GM12864 (cell line): ENCODE data around the gene PFKM.

Experiments used
- DNase-seq: peaks from one replicate; pipeline ENCODE4 v3.0.0-alpha.2; 2011; ENCODE audit warnings: low read depth
- H3K4me3 ChIP-seq: 2 replicates; pipeline ENCODE4 v1.5.1; 2011; ENCODE audit warnings: mild to moderate bottlenecking, low read depth, low read length, control low read depth
- TF ChIP-seq, protein P1 (sequence below): IDR thresholded peaks from 2 replicates; pipeline ENCODE4 v1.5.1; 2011; ENCODE audit warnings: low read depth, mild to moderate bottlenecking, moderate library complexity, low read length, control low read depth, inconsistent platforms; ENCODE audit errors: missing control alignments

PFKM gene

DNA sequence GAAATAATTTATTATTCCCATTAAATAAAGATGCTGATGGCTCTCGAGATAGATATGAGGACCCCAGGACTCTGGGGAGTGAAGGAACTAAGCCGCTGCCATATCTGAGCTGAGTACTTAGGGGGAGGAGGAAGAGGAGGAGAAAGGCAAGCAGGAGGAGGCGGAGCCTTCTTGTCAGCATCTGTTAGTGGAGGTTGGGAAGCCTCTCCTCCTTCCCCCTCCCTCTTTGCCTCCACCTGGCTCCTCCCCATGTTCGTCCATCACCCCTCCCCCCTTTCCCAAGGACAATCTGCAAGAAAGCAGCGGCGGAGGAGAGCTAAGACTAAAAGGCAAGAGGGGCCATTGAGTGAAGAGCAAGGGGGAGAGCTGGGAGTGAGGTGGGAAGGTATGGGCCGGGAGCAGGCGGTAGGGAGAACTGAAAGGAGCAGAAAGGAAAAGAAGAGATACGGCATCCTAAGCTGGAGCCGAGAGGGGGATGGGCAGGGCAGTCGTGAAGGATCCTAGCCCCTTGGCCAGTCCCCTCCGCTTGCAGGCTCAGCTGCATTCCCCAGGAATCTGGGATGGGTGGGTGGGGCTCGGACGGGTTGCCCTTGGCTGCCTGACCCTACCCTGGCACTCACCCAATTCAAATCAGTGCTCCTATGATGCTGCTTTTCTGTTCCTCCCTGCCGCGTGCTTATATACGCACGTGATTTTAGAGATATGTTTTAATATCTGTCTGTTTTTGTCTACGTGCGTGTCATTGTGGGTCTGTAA, at the start of gene PFKM:
Gene PFKM, plus strand, starts transcription at position 287 of the 756 bp plus-strand sequence. CDS start 3,411 bp downstream, outside the sequence.
- peak within 1 kb of the TSS; percentile 86 for H3K4me3 ChIP-seq
- TF ChIP-seq, protein P1, sequence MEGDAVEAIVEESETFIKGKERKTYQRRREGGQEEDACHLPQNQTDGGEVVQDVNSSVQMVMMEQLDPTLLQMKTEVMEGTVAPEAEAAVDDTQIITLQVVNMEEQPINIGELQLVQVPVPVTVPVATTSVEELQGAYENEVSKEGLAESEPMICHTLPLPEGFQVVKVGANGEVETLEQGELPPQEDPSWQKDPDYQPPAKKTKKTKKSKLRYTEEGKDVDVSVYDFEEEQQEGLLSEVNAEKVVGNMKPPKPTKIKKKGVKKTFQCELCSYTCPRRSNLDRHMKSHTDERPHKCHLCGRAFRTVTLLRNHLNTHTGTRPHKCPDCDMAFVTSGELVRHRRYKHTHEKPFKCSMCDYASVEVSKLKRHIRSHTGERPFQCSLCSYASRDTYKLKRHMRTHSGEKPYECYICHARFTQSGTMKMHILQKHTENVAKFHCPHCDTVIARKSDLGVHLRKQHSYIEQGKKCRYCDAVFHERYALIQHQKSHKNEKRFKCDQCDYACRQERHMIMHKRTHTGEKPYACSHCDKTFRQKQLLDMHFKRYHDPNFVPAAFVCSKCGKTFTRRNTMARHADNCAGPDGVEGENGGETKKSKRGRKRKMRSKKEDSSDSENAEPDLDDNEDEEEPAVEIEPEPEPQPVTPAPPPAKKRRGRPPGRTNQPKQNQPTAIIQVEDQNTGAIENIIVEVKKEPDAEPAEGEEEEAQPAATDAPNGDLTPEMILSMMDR: no peak
- DNase-seq: peak; percentile 86

DNA sequence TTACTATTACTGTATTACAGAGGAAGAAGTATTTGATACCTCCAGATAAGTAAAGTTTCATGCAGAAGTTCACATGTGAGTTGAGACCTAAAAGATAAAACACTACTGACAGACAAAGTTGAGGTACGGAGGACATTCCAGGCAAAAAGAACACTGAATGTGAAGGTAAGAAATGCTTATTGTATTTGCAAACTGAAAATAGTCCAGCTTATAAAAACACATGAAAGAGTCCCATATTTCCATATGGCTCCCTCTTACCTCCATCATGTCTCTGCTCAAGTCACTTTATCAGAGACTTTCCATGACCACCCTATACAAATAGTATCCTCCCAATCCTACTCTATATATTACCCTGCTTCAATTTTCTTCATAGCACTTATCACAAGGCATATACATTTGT, 49.1 kb upstream of the PFKM start:
- TF ChIP-seq, protein P1: no peak
- DNase-seq: no peak
- H3K4me3 ChIP-seq: no peak overlapping the region

GRCh38 chr12:48070731-48071130, 48.4 kb upstream of the PFKM start:
- H3K4me3 ChIP-seq: no peak overlapping the region
- no peak for DNase-seq
- TF ChIP-seq, protein P1: no peak

GRCh38 chr12:48071808-48072207, 47.4 kb upstream of the PFKM start:
- no peak overlapping the region for H3K4me3 ChIP-seq
- DNase-seq: no peak
- TF ChIP-seq, protein P1: no peak

DNA sequence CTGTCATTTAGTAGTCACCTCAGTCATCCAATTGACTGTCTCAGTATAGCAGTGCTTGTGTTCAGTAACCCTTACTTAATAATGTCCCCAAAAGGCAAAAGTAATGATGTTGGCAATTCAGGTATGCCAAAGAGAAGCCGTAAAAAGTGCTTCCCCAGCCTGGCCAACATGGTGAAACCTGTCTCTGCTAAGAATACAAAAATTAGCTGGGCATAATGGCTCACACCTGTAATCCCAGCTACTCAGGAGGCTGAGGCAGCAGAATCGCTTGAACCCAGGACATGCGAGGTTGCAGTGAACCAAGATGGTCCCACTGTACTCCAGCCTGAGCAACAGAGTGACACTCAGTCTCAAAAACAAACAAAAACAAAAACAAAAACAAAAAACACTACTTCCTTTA, 46.9 kb upstream of the PFKM start:
- H3K4me3 ChIP-seq: no peak overlapping the region
- TF ChIP-seq, protein P1: no peak
- DNase-seq: no peak

- DNase-seq: no peak
- TF ChIP-seq, protein P1: no peak
- no peak overlapping the region for H3K4me3 ChIP-seq
Observed at GRCh38 chr12:48074266-48074665, 44.9 kb upstream of the PFKM start.

- TF ChIP-seq, protein P1: no peak
- no peak overlapping the region for H3K4me3 ChIP-seq
- no peak for DNase-seq
Observed at GRCh38 chr12:48075832-48076231, 43.3 kb upstream of the PFKM start.
